Measurements from ENCODE around the gene ADAMTS9. TPM values are rescaled to one million over a fixed set of nuclear protein-coding genes. Genes with fewer than 3 reads are reported as not detected.

ADAMTS9 gene
- total and polyA plus RNA-seq, 3 experiments from 2014 or later: not detected

DNA sequence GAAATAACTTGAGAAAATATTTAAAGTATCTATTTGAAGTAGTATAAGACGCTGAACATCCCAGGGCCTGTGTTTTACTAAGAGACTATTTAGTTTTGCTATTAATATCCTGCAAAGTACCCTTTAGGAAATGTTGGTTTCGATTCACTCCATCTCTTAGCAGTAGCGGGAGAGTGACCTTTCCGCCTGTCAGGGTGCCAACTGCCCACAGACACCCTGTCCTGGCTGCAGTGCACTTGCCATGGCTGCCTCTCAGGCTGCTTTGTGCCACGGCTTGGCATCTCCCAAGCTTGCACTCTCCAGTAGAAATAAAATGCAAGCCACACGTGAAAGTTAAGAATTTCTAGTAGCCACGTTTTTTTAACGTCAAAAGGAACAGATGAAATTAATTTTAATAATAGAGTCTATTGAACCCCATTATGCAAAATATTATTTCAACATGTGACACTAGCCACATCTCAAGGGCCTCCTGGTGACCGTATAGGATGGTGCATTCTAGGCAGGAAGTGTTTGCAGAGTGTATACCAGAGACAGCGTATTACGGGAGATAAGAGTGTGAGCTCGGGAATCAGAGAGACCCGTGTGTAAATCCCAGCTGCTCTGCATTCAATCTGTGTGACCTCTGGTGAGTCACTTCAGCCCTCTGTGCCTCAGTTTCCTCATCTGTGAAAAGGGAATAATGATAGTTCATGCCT, 19.8 kb downstream of the ADAMTS9 start:
- no peaks in the 10 kb centered on the region for H3K4me1 Mint-ChIP-seq
- no peak overlapping the region for H3K27ac ChIP-seq (ENCODE audit: low read depth, low read length)

DNA sequence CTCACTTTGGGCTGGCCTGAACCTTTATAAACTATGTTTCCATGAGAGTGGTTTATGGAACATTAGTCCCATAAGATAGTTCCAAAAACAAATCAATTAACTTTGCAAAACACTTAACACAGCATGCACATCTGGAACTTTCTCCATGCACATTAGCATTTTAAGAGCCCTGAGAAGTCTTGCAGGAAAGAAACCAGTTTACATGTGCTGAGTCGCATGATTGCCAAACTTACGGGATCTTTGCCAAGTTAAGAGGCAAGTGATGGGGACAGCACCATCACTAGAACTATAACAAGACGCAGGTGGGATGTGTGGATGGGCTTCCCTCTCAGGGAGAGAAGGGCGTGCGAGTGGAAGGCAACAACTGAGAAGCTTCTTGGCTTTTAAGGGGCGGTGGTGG, 20.7 kb downstream of the ADAMTS9 start:
- Histone ChIP-seq H3K4me1 (ENCODE audit: insufficient read depth, low read length) (no peaks in the 10 kb centered on the region), H3K27me3 (ENCODE audit: insufficient read depth, low read length, poor library complexity, severe bottlenecking) (no peaks in the 10 kb centered on the region), H3K9me3 (ENCODE audit: low read length) (no peaks in the 10 kb centered on the region), H3K27ac (ENCODE audit: low read depth, low read length) (no peak overlapping the region), H3K36me3 (ENCODE audit: insufficient read depth, low read length) (no peaks in the 10 kb centered on the region), H3K4me3 (ENCODE audit: low read length) (no peak overlapping the region)
- no peaks in the 10 kb centered on the region for H3K27me3 Mint-ChIP-seq
- no peaks in the 10 kb centered on the region for H3K4me1 Mint-ChIP-seq
- ChIA-PET CTCF (no interaction called here), POLR2A (no interaction called here)
- DNase-seq: no peak
- H3K4me3 Mint-ChIP-seq: no peak overlapping the region
- peaks cover 0 to 12% (median 5%) of the 10 kb centered on the region in 5 donors for H3K9me3 Mint-ChIP-seq
- H3K36me3 Mint-ChIP-seq: no peaks in the 10 kb centered on the region
- no peak overlapping the region for H3K27ac Mint-ChIP-seq

More for the DNA sequence above, 19.8 kb downstream of the ADAMTS9 start:
- DNase-seq: no peak
- Histone ChIP-seq H3K9me3 (ENCODE audit: low read length) (no peaks in the 10 kb centered on the region), H3K4me1 (ENCODE audit: insufficient read depth, low read length) (no peaks in the 10 kb centered on the region), H3K4me3 (ENCODE audit: low read length) (no peak overlapping the region), H3K27me3 (ENCODE audit: insufficient read depth, low read length, poor library complexity, severe bottlenecking) (no peaks in the 10 kb centered on the region), H3K36me3 (ENCODE audit: insufficient read depth, low read length) (no peaks in the 10 kb centered on the region)
- POLR2A ChIA-PET: no interaction called here
- Mint-ChIP-seq H3K4me3 (no peak overlapping the region), H3K36me3 (no peaks in the 10 kb centered on the region), H3K27ac (no peak overlapping the region), H3K9me3 (peaks cover 0 to 10% (median 3%) of the 10 kb centered on the region in 5 donors), H3K27me3 (no peaks in the 10 kb centered on the region)
- CTCF ChIA-PET: no interaction called here

DNA sequence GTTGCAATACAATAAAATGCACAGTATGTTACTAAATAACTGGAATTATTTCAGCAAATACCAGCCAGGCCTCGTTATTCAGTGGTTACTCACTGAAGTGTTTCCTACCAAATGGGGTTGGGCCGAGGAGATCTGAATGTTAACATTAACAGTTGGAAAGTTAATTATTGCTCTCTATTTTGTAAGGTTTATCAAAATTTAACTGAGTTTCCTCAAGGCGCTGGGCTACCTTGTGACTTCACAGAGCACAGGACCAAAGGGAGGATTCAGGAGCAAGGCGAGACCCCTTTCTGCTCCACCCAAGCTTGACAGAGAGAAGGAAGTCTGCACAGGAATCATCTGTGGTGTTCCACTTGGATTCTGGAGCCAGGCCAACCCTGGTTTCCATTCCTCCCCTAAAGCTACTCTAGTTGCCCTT, 21.6 kb downstream of the ADAMTS9 start:
- Mint-ChIP-seq H3K9me3 (peaks cover 0 to 14% (median 9%) of the 10 kb centered on the region in 5 donors), H3K27ac (no peak overlapping the region), H3K36me3 (no peaks in the 10 kb centered on the region), H3K4me1 (no peaks in the 10 kb centered on the region), H3K4me3 (no peak overlapping the region), H3K27me3 (no peaks in the 10 kb centered on the region)
- Histone ChIP-seq H3K9me3 (ENCODE audit: low read length) (no peaks in the 10 kb centered on the region), H3K4me3 (ENCODE audit: low read length) (no peak overlapping the region), H3K27ac (ENCODE audit: low read depth, low read length) (no peak overlapping the region), H3K4me1 (ENCODE audit: insufficient read depth, low read length) (no peaks in the 10 kb centered on the region), H3K36me3 (ENCODE audit: insufficient read depth, low read length) (no peaks in the 10 kb centered on the region), H3K27me3 (ENCODE audit: insufficient read depth, low read length, poor library complexity, severe bottlenecking) (no peaks in the 10 kb centered on the region)
- ChIA-PET POLR2A (no interaction called here), CTCF (no interaction called here)
- no peak for DNase-seq

DNA sequence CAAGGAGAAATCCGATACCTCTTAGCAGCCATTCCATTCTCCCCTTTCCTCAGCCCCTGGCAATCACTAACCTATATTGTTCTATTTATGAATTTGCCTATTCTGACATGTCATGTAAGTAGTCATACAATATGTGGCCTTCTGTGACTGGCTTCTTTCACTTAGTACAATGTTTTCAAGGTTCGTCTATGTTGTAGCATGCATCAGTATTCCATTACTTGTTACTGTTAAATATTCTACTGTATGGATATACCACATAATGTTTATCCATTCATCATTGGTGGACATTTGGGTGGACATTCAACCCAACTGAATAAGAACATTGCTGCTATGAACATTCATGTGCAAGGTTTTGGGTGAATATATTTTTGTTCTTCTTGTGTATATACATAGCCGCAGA, 23.4 kb downstream of the ADAMTS9 start:
- CTCF ChIA-PET: no interaction called here
- H3K27me3 Mint-ChIP-seq: no peaks in the 10 kb centered on the region
- no peak for DNase-seq
- H3K4me1 ChIP-seq (ENCODE audit: insufficient read depth, low read length): no peaks in the 10 kb centered on the region
- H3K9me3 ChIP-seq (ENCODE audit: low read length): no peaks in the 10 kb centered on the region
- H3K27me3 ChIP-seq (ENCODE audit: insufficient read depth, low read length, poor library complexity, severe bottlenecking): no peaks in the 10 kb centered on the region
- H3K9me3 Mint-ChIP-seq: peaks cover 0 to 9% (median 5%) of the 10 kb centered on the region in 5 donors
- H3K4me3 ChIP-seq (ENCODE audit: low read length): no peak overlapping the region
- H3K4me1 Mint-ChIP-seq: no peaks in the 10 kb centered on the region
- POLR2A ChIA-PET: no interaction called here
- H3K36me3 Mint-ChIP-seq: no peaks in the 10 kb centered on the region
- no peak overlapping the region for H3K27ac Mint-ChIP-seq
- H3K36me3 ChIP-seq (ENCODE audit: insufficient read depth, low read length): no peaks in the 10 kb centered on the region
- no peak overlapping the region for H3K27ac ChIP-seq (ENCODE audit: low read depth, low read length)
- no peak overlapping the region for H3K4me3 Mint-ChIP-seq

DNA sequence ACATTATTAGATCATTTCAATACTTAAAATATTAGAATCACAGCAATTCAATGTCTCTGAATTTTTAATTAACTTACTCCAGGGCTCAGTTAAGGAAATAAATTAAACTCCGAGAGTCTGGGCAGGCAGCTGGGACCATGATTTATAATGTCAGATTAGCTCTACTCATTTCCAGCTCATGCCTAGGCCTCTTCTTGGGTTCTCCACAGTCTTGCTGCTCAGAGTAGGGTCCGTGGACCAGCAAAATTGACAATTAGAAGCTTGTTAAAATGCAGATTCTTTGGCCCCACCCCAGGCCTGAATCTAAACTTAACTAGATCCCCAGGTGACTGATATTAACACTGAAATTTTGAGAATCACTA, 28.2 kb downstream of the ADAMTS9 start:
- no peak overlapping the region for H3K27ac Mint-ChIP-seq
- no peaks in the 10 kb centered on the region for H3K4me1 ChIP-seq (ENCODE audit: insufficient read depth, low read length)
- H3K9me3 Mint-ChIP-seq: peaks cover 0 to 9% (median 5%) of the 10 kb centered on the region in 5 donors
- H3K36me3 Mint-ChIP-seq: no peaks in the 10 kb centered on the region
- H3K27me3 Mint-ChIP-seq: no peaks in the 10 kb centered on the region
- no peaks in the 10 kb centered on the region for H3K36me3 ChIP-seq (ENCODE audit: insufficient read depth, low read length)
- no peaks in the 10 kb centered on the region for H3K9me3 ChIP-seq (ENCODE audit: low read length)
- H3K4me1 Mint-ChIP-seq: no peaks in the 10 kb centered on the region
- no peaks in the 10 kb centered on the region for H3K27me3 ChIP-seq (ENCODE audit: insufficient read depth, low read length, poor library complexity, severe bottlenecking)
- ChIA-PET POLR2A (no interaction called here), CTCF (no interaction called here)
- H3K4me3 Mint-ChIP-seq: no peak overlapping the region
- H3K27ac ChIP-seq (ENCODE audit: low read depth, low read length): no peak overlapping the region
- DNase-seq: no peak
- no peak overlapping the region for H3K4me3 ChIP-seq (ENCODE audit: low read length)

GRCh38 chr3:64658001-64658400, 29.8 kb downstream of the ADAMTS9 start:
- peaks cover 0 to 9% (median 4%) of the 10 kb centered on the region in 5 donors for H3K9me3 Mint-ChIP-seq
- ChIA-PET POLR2A (no interaction called here), CTCF (no interaction called here)
- no peak for DNase-seq
- no peaks in the 10 kb centered on the region for H3K9me3 ChIP-seq (ENCODE audit: low read length)
- no peak overlapping the region for H3K4me3 ChIP-seq (ENCODE audit: low read length)
- H3K36me3 Mint-ChIP-seq: no peaks in the 10 kb centered on the region
- no peaks in the 10 kb centered on the region for H3K4me1 ChIP-seq (ENCODE audit: insufficient read depth, low read length)
- no peaks in the 10 kb centered on the region for H3K36me3 ChIP-seq (ENCODE audit: insufficient read depth, low read length)
- H3K4me1 Mint-ChIP-seq: no peaks in the 10 kb centered on the region
- no peak overlapping the region for H3K4me3 Mint-ChIP-seq
- H3K27me3 Mint-ChIP-seq: no peaks in the 10 kb centered on the region
- H3K27ac ChIP-seq (ENCODE audit: low read depth, low read length): no peak overlapping the region
- H3K27me3 ChIP-seq (ENCODE audit: insufficient read depth, low read length, poor library complexity, severe bottlenecking): no peaks in the 10 kb centered on the region
- H3K27ac Mint-ChIP-seq: no peak overlapping the region

DNA sequence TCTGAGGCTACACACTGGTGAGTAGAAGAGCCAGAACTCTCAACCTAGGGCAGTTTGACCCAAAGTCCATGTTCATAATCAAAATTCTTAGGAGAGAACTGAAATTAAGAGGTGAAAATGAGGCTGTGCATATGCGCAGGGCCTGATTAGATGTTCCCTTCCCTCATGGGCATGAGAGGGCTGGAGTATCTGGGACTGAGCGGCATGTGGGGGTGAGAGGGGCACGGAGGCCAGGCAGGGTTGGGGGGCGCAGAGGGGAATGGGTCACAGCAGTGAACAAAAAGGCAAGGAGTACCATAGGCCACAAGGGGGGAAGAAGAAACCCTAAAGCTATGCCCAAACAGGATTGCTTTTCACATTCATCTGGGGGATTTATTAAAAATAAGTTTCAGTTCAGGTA, 31.3 kb downstream of the ADAMTS9 start:
- Histone ChIP-seq H3K4me3 (ENCODE audit: low read length) (no peak overlapping the region), H3K4me1 (ENCODE audit: insufficient read depth, low read length) (no peaks in the 10 kb centered on the region), H3K27ac (ENCODE audit: low read depth, low read length) (no peak overlapping the region), H3K27me3 (ENCODE audit: insufficient read depth, low read length, poor library complexity, severe bottlenecking) (no peaks in the 10 kb centered on the region), H3K9me3 (ENCODE audit: low read length) (no peaks in the 10 kb centered on the region), H3K36me3 (ENCODE audit: insufficient read depth, low read length) (no peaks in the 10 kb centered on the region)
- Mint-ChIP-seq H3K27me3 (no peaks in the 10 kb centered on the region), H3K9me3 (no peaks in the 10 kb centered on the region), H3K27ac (no peak overlapping the region), H3K4me3 (no peak overlapping the region), H3K4me1 (no peaks in the 10 kb centered on the region), H3K36me3 (no peaks in the 10 kb centered on the region)
- CTCF ChIA-PET: no interaction called here
- POLR2A ChIA-PET: no interaction called here
- no peak for DNase-seq

- H3K36me3 Mint-ChIP-seq: no peaks in the 10 kb centered on the region
- H3K9me3 Mint-ChIP-seq: peaks cover 0 to 2% (median 0%) of the 10 kb centered on the region in 5 donors
- no peaks in the 10 kb centered on the region for H3K4me1 ChIP-seq (ENCODE audit: insufficient read depth, low read length)
- no peak overlapping the region for H3K27ac Mint-ChIP-seq
- H3K27me3 Mint-ChIP-seq: no peaks in the 10 kb centered on the region
- ChIA-PET CTCF (no interaction called here), POLR2A (no interaction called here)
- H3K4me3 Mint-ChIP-seq: no peak overlapping the region
- no peaks in the 10 kb centered on the region for H3K4me1 Mint-ChIP-seq
- no peak overlapping the region for H3K4me3 ChIP-seq (ENCODE audit: low read length)
- no peaks in the 10 kb centered on the region for H3K27me3 ChIP-seq (ENCODE audit: insufficient read depth, low read length, poor library complexity, severe bottlenecking)
- H3K36me3 ChIP-seq (ENCODE audit: insufficient read depth, low read length): no peaks in the 10 kb centered on the region
- no peak for DNase-seq
- no peaks in the 10 kb centered on the region for H3K9me3 ChIP-seq (ENCODE audit: low read length)
- no peak overlapping the region for H3K27ac ChIP-seq (ENCODE audit: low read depth, low read length)
These were observed 32.6 kb downstream of the ADAMTS9 start for GRCh38 chr3:64655160-64655559.

DNA sequence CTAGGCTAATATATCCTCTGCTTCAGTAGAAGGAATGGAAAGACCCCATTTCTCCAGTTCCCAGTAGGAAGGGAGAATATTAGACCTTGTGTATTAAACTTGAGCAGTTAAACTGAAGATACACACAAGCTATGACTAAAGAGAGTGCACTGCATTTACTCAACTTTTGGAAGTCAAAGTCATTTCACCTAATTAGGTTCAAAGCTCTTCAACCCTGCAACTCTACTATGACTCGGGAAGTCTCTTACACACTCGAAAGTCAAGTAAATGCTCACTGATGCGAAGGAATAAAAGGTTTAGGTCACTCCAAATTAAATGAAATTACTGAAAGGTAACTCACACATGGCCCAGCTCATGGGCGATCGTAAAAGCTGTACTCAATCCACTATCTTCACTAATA, 33.8 kb downstream of the ADAMTS9 start:
- Mint-ChIP-seq H3K36me3 (no peaks in the 10 kb centered on the region), H3K4me1 (no peaks in the 10 kb centered on the region), H3K4me3 (no peak overlapping the region), H3K9me3 (peaks cover 0 to 3% (median 0%) of the 10 kb centered on the region in 5 donors), H3K27me3 (no peaks in the 10 kb centered on the region), H3K27ac (no peak overlapping the region)
- DNase-seq: no peak
- Histone ChIP-seq H3K9me3 (ENCODE audit: low read length) (no peaks in the 10 kb centered on the region), H3K27ac (ENCODE audit: low read depth, low read length) (no peak overlapping the region), H3K27me3 (ENCODE audit: insufficient read depth, low read length, poor library complexity, severe bottlenecking) (no peaks in the 10 kb centered on the region), H3K4me3 (ENCODE audit: low read length) (no peak overlapping the region), H3K4me1 (ENCODE audit: insufficient read depth, low read length) (no peaks in the 10 kb centered on the region), H3K36me3 (ENCODE audit: insufficient read depth, low read length) (no peaks in the 10 kb centered on the region)
- ChIA-PET POLR2A (no interaction called here), CTCF (no interaction called here)
